Measurements from ENCODE around the gene OTUD7B. TPM values are rescaled to one million over a fixed set of nuclear protein-coding genes. Genes with fewer than 3 reads are reported as not detected.

The OTUD7B gene
- total RNA-seq, 1 donor from 2014 or later = 15.7 TPM

DNA sequence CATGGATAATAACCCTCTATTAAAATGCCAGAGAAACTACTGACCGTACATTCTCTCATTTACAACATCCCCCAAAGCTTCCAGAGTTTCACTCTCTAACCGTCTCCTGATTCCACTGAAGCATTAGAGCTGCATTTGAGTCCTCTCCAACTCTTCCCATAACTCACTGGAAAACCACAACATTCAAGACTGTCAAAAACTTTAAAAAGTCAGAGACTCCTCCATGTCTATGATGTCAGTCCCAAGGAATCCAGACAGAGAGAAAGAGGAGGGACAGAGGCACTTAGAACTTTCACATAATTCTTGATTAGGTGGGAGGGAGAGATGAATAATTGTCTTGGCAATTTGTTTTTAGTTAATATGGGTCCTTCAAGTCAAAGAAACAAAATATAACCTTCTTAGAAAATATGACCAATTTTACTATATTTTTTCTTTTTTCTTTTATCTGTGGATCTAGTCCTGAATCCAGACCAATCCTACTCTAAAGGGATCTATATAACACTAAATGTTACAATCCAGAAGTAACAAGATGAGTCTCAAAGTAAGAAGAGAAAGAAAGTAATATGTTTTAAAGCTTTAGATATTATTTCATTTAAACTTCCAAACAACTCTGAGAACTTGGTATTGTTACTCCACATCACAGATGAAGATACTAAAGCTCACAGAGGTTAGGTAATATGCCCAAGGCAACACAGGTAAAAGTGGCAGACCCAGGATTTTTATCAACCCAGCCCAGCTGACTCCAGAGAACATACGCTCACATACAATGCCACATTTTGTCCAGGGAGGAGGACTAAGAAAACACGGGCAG, 23.8 kb downstream of the OTUD7B start:
- Histone ChIP-seq H3K27ac (ENCODE audit: low read depth, low read length) (peak overlapping the region; percentile 32), H3K36me3 (ENCODE audit: control insufficient read depth in 3 of 3, insufficient read depth in 3 of 3, low read length in 3 of 3) (no peaks in the 10 kb centered on the region), H3K4me3 (ENCODE audit: low read length in 3 of 3) (no peak overlapping the region), H3K27me3 (ENCODE audit: control insufficient read depth in 3 of 3, insufficient read depth in 3 of 3, low read length in 3 of 3) (no peaks in the 10 kb centered on the region), H3K9me3 (ENCODE audit: control insufficient read depth in 3 of 3, low read length in 3 of 3) (no peaks in the 10 kb centered on the region), H3K4me1 (ENCODE audit: control insufficient read depth in 3 of 3, insufficient read depth in 3 of 3, low read length in 3 of 3) (peaks cover 12 to 32% (median 24%) of the 10 kb centered on the region in 3 donors), H3K9ac (ENCODE audit: low read depth in 1 of 3, low read length in 3 of 3) (no peak overlapping the region)

DNA sequence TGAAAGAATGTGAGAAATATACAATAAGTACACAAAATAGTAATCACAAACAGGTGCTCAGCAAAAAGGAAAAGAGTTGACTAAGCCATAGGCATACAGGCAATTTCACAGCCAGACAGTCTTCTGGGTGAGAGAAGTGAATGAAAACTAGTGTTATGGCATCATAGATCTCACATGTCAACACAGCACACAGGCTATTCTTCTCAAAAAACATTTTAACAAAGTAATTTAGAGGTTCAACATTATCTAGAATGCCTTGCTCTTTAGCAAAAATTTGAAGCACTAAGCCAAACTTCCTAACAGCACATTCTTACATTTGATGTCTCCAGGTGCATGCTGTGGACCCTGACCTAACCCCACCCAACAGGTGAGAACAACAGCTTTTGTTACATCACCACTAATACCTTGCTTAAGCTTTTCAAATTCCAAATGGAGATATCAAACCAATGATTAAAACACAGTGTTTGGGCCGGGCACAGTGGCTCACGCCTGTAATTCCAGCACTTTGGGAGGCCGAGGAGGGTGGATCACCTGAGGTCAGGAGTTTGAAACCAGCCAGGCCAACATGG, 30.5 kb downstream of the OTUD7B start:
- no peaks in the 10 kb centered on the region for H3K9me3 ChIP-seq (ENCODE audit: control insufficient read depth in 3 of 3, low read length in 3 of 3)
- H3K36me3 ChIP-seq (ENCODE audit: control insufficient read depth in 3 of 3, insufficient read depth in 3 of 3, low read length in 3 of 3) = peaks cover 4 to 9% (median 8%) of the 10 kb centered on the region in 3 donors
- H3K27me3 ChIP-seq (ENCODE audit: control insufficient read depth in 3 of 3, insufficient read depth in 3 of 3, low read length in 3 of 3) = no peaks in the 10 kb centered on the region
- H3K9ac ChIP-seq (ENCODE audit: low read depth in 1 of 3, low read length in 3 of 3) = no peak overlapping the region
- peaks cover 21 to 31% (median 23%) of the 10 kb centered on the region in 3 donors for H3K4me1 ChIP-seq (ENCODE audit: control insufficient read depth in 3 of 3, insufficient read depth in 3 of 3, low read length in 3 of 3)
- no peak overlapping the region for H3K4me3 ChIP-seq (ENCODE audit: low read length in 3 of 3)
- H3K27ac ChIP-seq (ENCODE audit: low read depth, low read length) = no peak overlapping the region

DNA sequence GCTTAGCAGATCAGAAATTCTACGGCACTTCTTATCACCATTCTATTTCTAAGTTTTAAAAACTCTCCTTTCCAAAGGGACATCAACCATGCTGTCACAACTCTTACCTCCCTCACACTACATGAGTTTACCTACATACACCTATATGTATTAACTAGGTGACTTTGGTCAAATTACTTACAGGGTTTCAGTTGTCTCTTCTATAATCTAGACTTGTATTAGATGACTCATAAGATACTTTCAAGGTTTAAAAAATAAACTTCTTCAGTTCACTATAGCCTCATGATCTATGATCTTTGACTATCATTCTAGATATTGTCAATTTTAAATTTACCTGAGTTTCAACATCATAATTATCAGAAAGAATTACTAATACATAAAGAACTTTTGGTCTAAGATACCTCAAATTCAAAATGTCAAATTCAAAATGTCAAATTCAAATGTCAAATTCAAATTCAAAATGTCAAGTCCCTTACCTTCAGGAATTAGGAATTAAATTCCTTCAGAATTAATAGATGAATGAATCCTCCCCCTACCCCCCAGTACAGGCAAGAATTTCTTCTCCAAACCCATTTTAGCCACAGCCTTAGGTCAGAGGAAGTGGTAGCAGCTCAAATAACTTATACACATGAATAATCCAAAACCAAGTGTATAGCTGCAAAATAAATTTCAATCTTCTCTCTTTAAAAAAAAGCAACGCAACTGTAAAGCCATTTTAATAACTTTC, 31.1 kb downstream of the OTUD7B start:
- Histone ChIP-seq H3K4me3 (ENCODE audit: low read length in 3 of 3) (no peak overlapping the region), H3K9ac (ENCODE audit: low read depth in 1 of 3, low read length in 3 of 3) (no peak overlapping the region), H3K27ac (ENCODE audit: low read depth, low read length) (no peak overlapping the region), H3K36me3 (ENCODE audit: control insufficient read depth in 3 of 3, insufficient read depth in 3 of 3, low read length in 3 of 3) (peaks cover 7 to 11% (median 11%) of the 10 kb centered on the region in 3 donors), H3K9me3 (ENCODE audit: control insufficient read depth in 3 of 3, low read length in 3 of 3) (no peaks in the 10 kb centered on the region), H3K27me3 (ENCODE audit: control insufficient read depth in 3 of 3, insufficient read depth in 3 of 3, low read length in 3 of 3) (no peaks in the 10 kb centered on the region), H3K4me1 (ENCODE audit: control insufficient read depth in 3 of 3, insufficient read depth in 3 of 3, low read length in 3 of 3) (peaks cover 21 to 26% (median 22%) of the 10 kb centered on the region in 3 donors)

DNA sequence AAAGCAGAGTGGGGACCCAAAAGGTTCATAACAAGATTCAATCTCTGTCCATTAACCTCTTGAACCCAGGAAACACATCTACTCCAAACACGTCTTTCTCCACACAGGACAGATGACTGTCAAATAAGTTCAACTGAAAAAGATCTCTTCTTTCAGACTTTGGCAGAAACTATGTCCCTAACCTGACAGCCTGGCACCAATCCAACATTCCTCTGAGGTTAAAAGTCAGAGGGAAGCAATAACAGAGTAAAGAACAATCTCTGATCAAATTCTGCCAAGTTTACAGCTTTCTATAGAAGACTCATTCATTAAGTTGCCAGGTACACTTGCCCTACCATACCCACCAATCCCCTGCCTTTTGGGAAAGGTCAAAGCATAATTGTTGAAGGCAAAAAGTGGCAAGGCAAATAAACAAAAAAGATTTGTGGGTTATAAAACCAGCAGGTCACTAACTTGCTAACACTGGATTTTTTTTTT, 31.9 kb downstream of the OTUD7B start:
- Histone ChIP-seq H3K4me1 (ENCODE audit: control insufficient read depth in 3 of 3, insufficient read depth in 3 of 3, low read length in 3 of 3) (peaks cover 18 to 26% (median 21%) of the 10 kb centered on the region in 3 donors), H3K9ac (ENCODE audit: low read depth in 1 of 3, low read length in 3 of 3) (no peak overlapping the region), H3K36me3 (ENCODE audit: control insufficient read depth in 3 of 3, insufficient read depth in 3 of 3, low read length in 3 of 3) (peaks cover 7 to 15% (median 14%) of the 10 kb centered on the region in 3 donors), H3K27me3 (ENCODE audit: control insufficient read depth in 3 of 3, insufficient read depth in 3 of 3, low read length in 3 of 3) (no peaks in the 10 kb centered on the region), H3K4me3 (ENCODE audit: low read length in 3 of 3) (no peak overlapping the region), H3K27ac (ENCODE audit: low read depth, low read length) (no peak overlapping the region), H3K9me3 (ENCODE audit: control insufficient read depth in 3 of 3, low read length in 3 of 3) (no peaks in the 10 kb centered on the region)

DNA sequence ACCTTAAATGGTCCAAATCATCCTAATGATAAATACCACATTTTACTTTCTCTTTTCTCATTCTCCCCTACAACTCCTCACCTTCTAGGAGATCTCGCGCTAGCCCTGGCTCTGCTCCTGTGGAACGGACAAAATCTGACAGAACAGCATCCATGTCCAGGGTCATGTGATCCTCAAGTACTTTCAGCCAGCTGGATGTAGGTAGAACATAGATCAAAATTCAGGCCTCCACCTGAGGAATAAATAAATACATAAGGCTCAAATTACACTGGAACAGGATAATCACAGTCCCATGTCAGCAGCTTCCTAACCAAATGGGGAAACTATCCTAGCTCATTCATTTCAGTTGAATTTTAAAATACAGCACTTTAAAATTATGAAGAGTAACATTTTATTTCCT, 33.2 kb downstream of the OTUD7B start:
- no peak overlapping the region for H3K4me3 ChIP-seq (ENCODE audit: low read length in 3 of 3)
- no peaks in the 10 kb centered on the region for H3K9me3 ChIP-seq (ENCODE audit: control insufficient read depth in 3 of 3, low read length in 3 of 3)
- peaks cover 18 to 26% (median 21%) of the 10 kb centered on the region in 3 donors for H3K4me1 ChIP-seq (ENCODE audit: control insufficient read depth in 3 of 3, insufficient read depth in 3 of 3, low read length in 3 of 3)
- H3K36me3 ChIP-seq (ENCODE audit: control insufficient read depth in 3 of 3, insufficient read depth in 3 of 3, low read length in 3 of 3) = peaks cover 10 to 24% (median 23%) of the 10 kb centered on the region in 3 donors
- H3K27me3 ChIP-seq (ENCODE audit: control insufficient read depth in 3 of 3, insufficient read depth in 3 of 3, low read length in 3 of 3) = no peaks in the 10 kb centered on the region
- H3K9ac ChIP-seq (ENCODE audit: low read depth in 1 of 3, low read length in 3 of 3) = no peak overlapping the region
- no peak overlapping the region for H3K27ac ChIP-seq (ENCODE audit: low read depth, low read length)

DNA sequence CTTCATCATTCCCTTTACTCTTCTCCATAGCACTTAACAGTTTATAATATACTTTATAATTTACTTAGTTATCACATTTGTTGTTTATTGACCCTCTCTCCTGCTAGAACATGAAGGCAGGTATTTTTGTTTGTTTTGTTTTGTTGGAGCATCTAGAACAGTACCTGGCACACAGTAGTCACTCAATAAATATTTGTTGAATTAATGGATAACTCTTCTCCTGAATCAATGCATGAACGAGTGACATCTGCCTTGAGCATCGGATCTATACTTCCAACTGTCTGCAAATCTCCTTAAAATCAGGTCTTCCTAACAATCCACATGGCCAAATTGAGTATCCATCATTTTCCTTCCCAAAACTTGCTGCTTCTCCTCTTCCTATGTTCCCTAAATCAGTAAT, 38.0 kb downstream of the OTUD7B start:
- no peak overlapping the region for H3K9ac ChIP-seq (ENCODE audit: low read depth in 1 of 3, low read length in 3 of 3)
- H3K36me3 ChIP-seq (ENCODE audit: control insufficient read depth in 3 of 3, insufficient read depth in 3 of 3, low read length in 3 of 3) = peaks cover 35 to 49% (median 45%) of the 10 kb centered on the region in 3 donors
- H3K27ac ChIP-seq (ENCODE audit: low read depth, low read length) = no peak overlapping the region
- no peaks in the 10 kb centered on the region for H3K9me3 ChIP-seq (ENCODE audit: control insufficient read depth in 3 of 3, low read length in 3 of 3)
- no peaks in the 10 kb centered on the region for H3K27me3 ChIP-seq (ENCODE audit: control insufficient read depth in 3 of 3, insufficient read depth in 3 of 3, low read length in 3 of 3)
- H3K4me3 ChIP-seq (ENCODE audit: low read length in 3 of 3) = no peak overlapping the region
- peaks cover 0 to 4% (median 4%) of the 10 kb centered on the region in 3 donors for H3K4me1 ChIP-seq (ENCODE audit: control insufficient read depth in 3 of 3, insufficient read depth in 3 of 3, low read length in 3 of 3)

DNA sequence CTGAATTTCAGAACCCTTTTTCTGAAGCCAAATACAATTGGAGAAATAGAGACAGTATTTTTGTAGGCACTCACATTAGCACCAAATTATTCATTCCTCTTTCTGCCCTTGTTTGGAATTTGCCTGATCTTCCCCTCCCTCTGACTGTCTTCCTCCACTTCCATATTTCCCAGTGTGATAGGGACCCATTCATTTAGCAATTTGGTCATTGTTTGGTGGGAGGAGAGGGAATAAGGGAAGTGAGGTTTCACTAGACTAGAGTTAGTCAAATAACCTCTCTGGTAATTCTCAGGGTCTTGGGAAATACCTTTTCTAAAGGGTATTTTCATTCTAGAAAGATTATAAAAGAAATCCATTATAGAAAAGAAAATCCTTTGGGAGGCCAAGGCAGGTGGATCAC, 42.9 kb downstream of the OTUD7B start:
- Histone ChIP-seq H3K4me1 (ENCODE audit: control insufficient read depth in 3 of 3, insufficient read depth in 3 of 3, low read length in 3 of 3) (no peaks in the 10 kb centered on the region), H3K4me3 (ENCODE audit: low read length in 3 of 3) (no peak overlapping the region), H3K36me3 (ENCODE audit: control insufficient read depth in 3 of 3, insufficient read depth in 3 of 3, low read length in 3 of 3) (peaks cover 50 to 59% (median 56%) of the 10 kb centered on the region in 3 donors), H3K27me3 (ENCODE audit: control insufficient read depth in 3 of 3, insufficient read depth in 3 of 3, low read length in 3 of 3) (no peaks in the 10 kb centered on the region), H3K9ac (ENCODE audit: low read depth in 1 of 3, low read length in 3 of 3) (no peak overlapping the region), H3K9me3 (ENCODE audit: control insufficient read depth in 3 of 3, low read length in 3 of 3) (no peaks in the 10 kb centered on the region), H3K27ac (ENCODE audit: low read depth, low read length) (no peak overlapping the region)

DNA sequence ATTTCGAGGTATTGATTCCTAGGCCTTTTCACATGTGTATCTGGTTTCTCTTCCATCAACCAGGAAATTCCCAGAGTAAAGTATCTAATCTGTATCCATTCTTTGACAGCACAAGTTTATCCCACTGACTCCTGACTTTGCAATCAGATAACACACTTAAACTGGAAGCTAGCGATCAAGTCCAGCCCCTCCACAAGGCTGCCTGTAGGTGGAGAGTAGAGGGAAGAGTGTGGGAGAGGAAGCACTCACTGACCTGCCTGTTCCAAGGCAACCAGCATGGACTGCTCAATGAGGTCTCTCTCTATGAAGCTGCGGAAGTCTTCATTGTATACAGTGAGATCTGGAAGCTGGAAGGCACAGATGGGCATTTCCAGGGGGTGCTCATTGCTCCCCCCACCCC, 43.5 kb downstream of the OTUD7B start:
- H3K4me1 ChIP-seq (ENCODE audit: control insufficient read depth in 3 of 3, insufficient read depth in 3 of 3, low read length in 3 of 3) = peaks cover 0 to 3% (median 0%) of the 10 kb centered on the region in 3 donors
- H3K36me3 ChIP-seq (ENCODE audit: control insufficient read depth in 3 of 3, insufficient read depth in 3 of 3, low read length in 3 of 3) = peaks cover 45 to 61% (median 51%) of the 10 kb centered on the region in 3 donors
- no peak overlapping the region for H3K9ac ChIP-seq (ENCODE audit: low read depth in 1 of 3, low read length in 3 of 3)
- H3K27me3 ChIP-seq (ENCODE audit: control insufficient read depth in 3 of 3, insufficient read depth in 3 of 3, low read length in 3 of 3) = no peaks in the 10 kb centered on the region
- H3K4me3 ChIP-seq (ENCODE audit: low read length in 3 of 3) = no peak overlapping the region
- no peaks in the 10 kb centered on the region for H3K9me3 ChIP-seq (ENCODE audit: control insufficient read depth in 3 of 3, low read length in 3 of 3)
- no peak overlapping the region for H3K27ac ChIP-seq (ENCODE audit: low read depth, low read length)

DNA sequence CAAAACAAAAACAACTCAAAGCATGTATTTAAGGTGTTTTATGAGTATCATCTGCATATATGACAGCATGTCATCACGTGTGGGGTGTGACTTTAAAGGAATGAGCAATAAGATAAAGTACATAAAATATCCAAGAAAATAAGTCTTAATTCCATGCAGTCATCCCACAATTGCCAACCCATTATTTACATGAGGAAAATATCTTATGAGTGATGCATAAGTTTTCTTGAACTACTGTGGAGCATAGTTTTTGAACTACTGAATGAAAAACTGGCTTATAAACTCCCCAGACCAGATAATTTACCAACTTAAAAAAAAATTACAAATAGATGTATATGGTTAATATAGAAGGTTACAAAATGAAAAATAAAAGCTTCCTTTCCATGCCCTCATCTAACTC, 44.1 kb downstream of the OTUD7B start:
- Histone ChIP-seq H3K36me3 (ENCODE audit: control insufficient read depth in 3 of 3, insufficient read depth in 3 of 3, low read length in 3 of 3) (peaks cover 41 to 63% (median 46%) of the 10 kb centered on the region in 3 donors), H3K4me1 (ENCODE audit: control insufficient read depth in 3 of 3, insufficient read depth in 3 of 3, low read length in 3 of 3) (peaks cover 0 to 3% (median 0%) of the 10 kb centered on the region in 3 donors), H3K9ac (ENCODE audit: low read depth in 1 of 3, low read length in 3 of 3) (no peak overlapping the region), H3K27me3 (ENCODE audit: control insufficient read depth in 3 of 3, insufficient read depth in 3 of 3, low read length in 3 of 3) (no peaks in the 10 kb centered on the region), H3K27ac (ENCODE audit: low read depth, low read length) (no peak overlapping the region), H3K9me3 (ENCODE audit: control insufficient read depth in 3 of 3, low read length in 3 of 3) (no peaks in the 10 kb centered on the region), H3K4me3 (ENCODE audit: low read length in 3 of 3) (no peak overlapping the region)

Measured in skeletal muscle tissue (tissue), 4 donors.